NCI-H2107 treated with DMSO at 0.1 percent for 48 hours (cell line): ENCODE results near the gene ZNF76.
"Not testable (repeated sequence)": the region's sequence is repeated elsewhere in the genome, so short reads cannot be mapped to it uniquely, and the experiment has no call there.

Source experiments
- DNase-seq: peaks from one replicate; lab custom pipeline; 2025; ENCODE audit not compliant: unreplicated experiment; lab: John Stamatoyannopoulos, UW

Gene ZNF76

DNA sequence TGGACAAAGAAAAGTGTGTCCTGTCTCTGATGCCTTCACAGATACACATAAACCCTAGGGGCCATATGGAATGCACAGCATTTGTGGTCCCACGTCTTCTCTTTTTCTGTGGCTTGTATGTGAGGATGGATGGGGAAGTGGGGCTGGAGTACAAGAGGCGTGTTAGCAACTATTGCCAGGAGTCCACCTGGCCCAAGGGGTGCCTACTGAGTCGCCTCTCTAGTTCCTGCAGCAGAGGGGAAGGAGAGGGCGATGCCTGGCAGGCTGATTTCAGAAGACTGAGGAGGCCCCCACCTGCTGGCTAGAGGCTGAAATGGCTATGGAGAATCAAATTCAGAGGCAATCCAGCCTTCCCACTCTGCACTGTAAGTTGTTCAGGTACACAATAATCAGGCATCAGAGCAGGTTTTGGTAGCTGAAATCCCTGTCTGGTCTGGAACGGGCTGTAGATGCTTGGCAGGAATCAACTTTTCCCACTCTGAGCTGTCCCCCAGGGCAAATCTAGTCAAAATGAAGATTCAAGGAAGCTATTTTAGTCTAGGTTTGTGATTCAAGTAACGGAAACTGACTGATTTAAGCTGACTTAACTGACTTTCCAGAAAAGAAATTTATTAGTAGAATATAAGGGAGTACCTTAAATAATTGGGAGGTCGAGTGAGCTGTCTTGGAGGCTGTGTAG, 68.0 kb downstream of the ZNF76 start:
- DNase-seq = peak; percentile 48

GRCh38 chr6:35328108-35328723, 68.7 kb downstream of the ZNF76 start:
- no peak for DNase-seq

DNA sequence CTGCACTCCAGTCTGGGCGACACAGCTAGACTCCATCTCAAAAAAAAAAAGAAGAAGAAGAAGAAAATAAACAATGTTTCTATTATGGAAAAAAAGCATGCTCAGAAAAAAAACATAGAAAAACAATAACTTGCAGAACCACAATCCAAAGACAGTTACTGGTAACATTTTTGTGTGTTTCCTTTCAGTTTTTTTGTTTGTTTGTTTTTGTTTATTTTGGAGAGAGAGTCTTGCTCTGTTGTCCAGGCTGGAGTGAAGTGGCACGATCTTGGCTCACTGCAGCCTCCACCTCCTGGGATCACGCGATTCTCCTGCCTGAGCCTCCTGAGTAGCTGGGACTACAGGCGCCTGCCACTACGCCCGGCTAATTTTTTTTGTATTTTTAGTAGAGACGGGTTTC, 69.4 kb downstream of the ZNF76 start:
- DNase-seq = not testable (repeated sequence)

GRCh38 chr6:35330541-35331119, 71.1 kb downstream of the ZNF76 start:
- no peak for DNase-seq

GRCh38 chr6:35332074-35332887, 72.7 kb downstream of the ZNF76 start:
- peak; percentile 12 for DNase-seq

GRCh38 chr6:35341557-35341956, 82.0 kb downstream of the ZNF76 start:
- DNase-seq = no peak

GRCh38 chr6:35342258-35343091, 82.9 kb downstream of the ZNF76 start, which contains the start of gene PPARD:
TSS of gene PPARD (plus strand) at chr6:35342558. CDS start at chr6:35411088, 68,530 bp downstream.
- DNase-seq = peak; percentile 69

- DNase-seq = no peak
These were observed 83.7 kb downstream of the ZNF76 start for GRCh38 chr6:35343092-35343834.

DNA sequence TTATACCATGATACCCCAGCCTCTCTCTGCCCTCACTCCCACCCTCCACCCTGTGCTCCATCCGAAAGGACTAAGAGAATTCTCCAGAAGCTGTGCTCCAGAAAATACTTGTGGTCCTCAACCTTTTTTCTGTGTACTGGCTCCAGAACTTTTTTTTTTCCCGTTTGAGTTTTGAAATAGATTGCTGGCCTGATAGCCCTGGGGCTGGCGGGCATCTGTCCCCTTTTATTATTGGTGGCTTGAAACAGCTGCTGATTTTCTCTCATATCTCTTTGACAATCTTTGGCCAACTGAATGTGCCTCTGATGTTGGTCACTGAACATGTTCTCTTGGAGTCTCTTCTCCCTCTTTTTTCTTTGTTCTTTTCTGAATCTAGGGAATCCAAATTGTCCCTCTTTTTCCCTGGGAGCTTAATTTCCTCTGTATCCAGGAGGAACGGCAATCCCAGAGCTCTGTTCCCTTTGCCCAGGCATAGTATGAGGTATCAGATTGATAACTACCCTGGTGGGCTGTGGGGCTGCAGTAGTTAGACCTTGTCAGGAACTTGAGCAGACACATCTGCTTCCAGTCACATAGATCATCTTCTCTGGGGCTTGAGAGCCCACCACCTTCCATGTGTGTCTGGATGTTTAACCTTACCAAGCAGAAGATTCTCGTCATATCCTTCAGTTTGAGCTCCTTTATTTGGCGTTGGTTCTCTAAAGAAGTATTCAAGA, 84.5 kb downstream of the ZNF76 start:
- DNase-seq = no peak
